Esophagus muscularis mucosa (tissue), 4 donors: ENCODE results near the gene ACYP1. TPM values are rescaled to one million over a fixed set of nuclear protein-coding genes. Genes with fewer than 3 reads are reported as not detected.

Source experiments
- DNase-seq: peaks from one replicate; pipeline ENCODE4 v3.0.0-alpha.2; 2017; ENCODE audit errors: extremely low spot score
- H3K27ac ChIP-seq, 4 donors: fragments of 200-600 bp; sonication (generic); replicated peaks in 1 of 4; 1 replicate in 3 of 4; 2 replicates in 1 of 4; pipeline ENCODE4 v1.5.1; 2016 to 2019; ENCODE audit warnings: mild to moderate bottlenecking in 1 of 4
- H3K27me3 ChIP-seq, 4 donors: fragments of 200-600 bp; sonication (generic); one replicate each; pipeline versions ENCODE4 v1.5.1 to v1.6.0; 2016 to 2019
- H3K36me3 ChIP-seq, 4 donors: fragments of 200-600 bp; sonication (generic); one replicate each; pipeline ENCODE4 v1.5.1; 2016 to 2019
- H3K4me1 ChIP-seq, 4 donors: fragments of 200-600 bp; sonication (generic); one replicate each; pipeline ENCODE4 v1.5.1; 2016 to 2019
- H3K4me3 ChIP-seq, 4 donors: fragments of 200-600 bp; sonication (generic); 1 replicate in 2 of 4; 2 replicates in 2 of 4; pipeline ENCODE4 v1.5.1; 2016 to 2019; ENCODE audit warnings: mild to moderate bottlenecking in 4 of 4, moderate library complexity in 1 of 4
- H3K9me3 ChIP-seq, 4 donors: fragments of 200-600 bp; sonication (generic); 1 replicate in 3 of 4; 2 replicates in 1 of 4; pipeline ENCODE4 v1.5.1; 2016 to 2019
- CTCF ChIP-seq, 3 experiments: fragments of 200-600 bp in 2 of 3; fragments of 450-650 bp in 1 of 3; sonication (generic) in 2 of 3; IDR thresholded peaks; one replicate each; pipeline ENCODE4 v1.5.1; 2017 to 2019; ENCODE audit warnings: antibody characterized with exemption in 3 of 3, mild to moderate bottlenecking in 2 of 3, moderate library complexity in 1 of 3
- EP300 ChIP-seq: sonication (generic); formaldehyde crosslinking; IDR thresholded peaks from one replicate; pipeline ENCODE4 v1.6.1; 2017; ENCODE audit warnings: antibody characterized with exemption
- POLR2A ChIP-seq: fragments of 450-650 bp; IDR thresholded peaks from one replicate; pipeline ENCODE4 v1.6.1; 2017; ENCODE audit warnings: antibody characterized with exemption, moderate library complexity, mild to moderate bottlenecking, low read depth
- POLR2AphosphoS5 ChIP-seq, 2 donors: sonication (generic); formaldehyde crosslinking; IDR thresholded peaks; one replicate each; pipeline ENCODE4 v1.6.1; 2017; ENCODE audit warnings: antibody characterized with exemption in 2 of 2
- WGBS: methylation state at CpG from one replicate; pipeline ENCODE4 v1.1.5; 2018; 5-methylcytosine and 5-hydroxymethylcytosine counted together
- intact Hi-C: fragments of 100-400 bp; cut with DNase I; formaldehyde crosslinking; loops from one replicate; pipeline ENCODE4 v1.15.1; 2023
- total RNA-seq, 4 donors: library from RNA; depleted of rRNA; stranded (reverse); fragments of >200 nt; gene quantifications; one replicate each; pipeline versions ENCODE4 v1.1.0 to v1.2.1, GENCODE V29; 2016

ACYP1 gene
- total RNA-seq, 4 donors from 2014 or later, result 9.1 to 20.3 (median 16.9) TPM

- DNase-seq, result no peak
- 88% methylated on average over 1 of the region's 1 CpG for WGBS
- Histone ChIP-seq H3K4me1 (peaks cover 3 to 37% (median 34%) of the 10 kb centered on the region in 4 donors), H3K27ac (no peak overlapping the region), H3K27me3 (no peaks in the 10 kb centered on the region), H3K4me3 (no peak overlapping the region), H3K9me3 (no peaks in the 10 kb centered on the region), H3K36me3 (peaks cover 13 to 66% (median 41%) of the 10 kb centered on the region in 4 donors)
- no peak for TF ChIP-seq EP300
- TF ChIP-seq POLR2A, result no peak
- no peak for TF ChIP-seq POLR2AphosphoS5 (IDR thresholded peaks at IDR 0.05)
- TF ChIP-seq CTCF (IDR thresholded peaks at IDR 0.05), result no peak
- intact Hi-C loops, result loop anchor here (1.0 kb wide), 1 partner anchor 9 kb away; no protein-coding TSS in a partner anchor
These were observed 23.3 kb downstream of the ACYP1 start for GRCh38 chr14:75040507-75040906.

- no peak overlapping the region for H3K27ac ChIP-seq
- H3K36me3 ChIP-seq, result peaks cover 25 to 92% (median 72%) of the 10 kb centered on the region in 4 donors
- TF ChIP-seq POLR2A (no peak), CTCF (IDR thresholded peaks at IDR 0.05) (no peak)
- intact Hi-C loops, result no loop called here
- 93% methylated on average over 2 of the region's 2 CpGs for WGBS
- H3K27me3 ChIP-seq, result no peaks in the 10 kb centered on the region
- H3K4me1 ChIP-seq, result no peaks in the 10 kb centered on the region
- no peak overlapping the region for H3K4me3 ChIP-seq
- no peaks in the 10 kb centered on the region for H3K9me3 ChIP-seq
- DNase-seq, result no peak
These were observed 30.9 kb downstream of the ACYP1 start for GRCh38 chr14:75032939-75033338.

GRCh38 chr14:75030147-75030546 lies 33.7 kb downstream of the ACYP1 start:
- peaks cover 17 to 85% (median 70%) of the 10 kb centered on the region in 4 donors for H3K36me3 ChIP-seq

GRCh38 chr14:75025876-75026275 lies 37.9 kb downstream of the ACYP1 start:
- TF ChIP-seq CTCF (IDR thresholded peaks at IDR 0.05), result no peak
- TF ChIP-seq EP300, result no peak
- no peak for TF ChIP-seq POLR2A
- no peak for TF ChIP-seq POLR2AphosphoS5 (IDR thresholded peaks at IDR 0.05)
- peaks cover 5 to 89% (median 79%) of the 10 kb centered on the region in 4 donors for H3K36me3 ChIP-seq

More at GRCh38 chr14:75030147-75030546, 33.7 kb downstream of the ACYP1 start:
- Histone ChIP-seq H3K9me3 (no peaks in the 10 kb centered on the region), H3K27ac (no peak overlapping the region), H3K4me3 (no peak overlapping the region), H3K4me1 (no peaks in the 10 kb centered on the region), H3K27me3 (no peaks in the 10 kb centered on the region)
- TF ChIP-seq CTCF (IDR thresholded peaks at IDR 0.05) (no peak), POLR2AphosphoS5 (IDR thresholded peaks at IDR 0.05) (no peak), EP300 (no peak), POLR2A (no peak)
- 0% methylated on average over 1 of the region's 1 CpG for WGBS
- no peak for DNase-seq
- intact Hi-C loops, result no loop called here

GRCh38 chr14:75025082-75025481 lies 38.7 kb downstream of the ACYP1 start:
- H3K36me3 ChIP-seq, result peaks cover 5 to 89% (median 79%) of the 10 kb centered on the region in 4 donors
- H3K27me3 ChIP-seq, result no peaks in the 10 kb centered on the region
- no peak overlapping the region for H3K27ac ChIP-seq
- H3K9me3 ChIP-seq, result no peaks in the 10 kb centered on the region
- H3K4me1 ChIP-seq, result no peaks in the 10 kb centered on the region
- no peak overlapping the region for H3K4me3 ChIP-seq
- no peak for DNase-seq
- intact Hi-C loops, result no loop called here
- 64% methylated on average over 4 of the region's 4 CpGs for WGBS
- TF ChIP-seq POLR2AphosphoS5 (IDR thresholded peaks at IDR 0.05) (no peak), EP300 (no peak), CTCF (IDR thresholded peaks at IDR 0.05) (no peak), POLR2A (no peak)

More at GRCh38 chr14:75025876-75026275, 37.9 kb downstream of the ACYP1 start:
- Histone ChIP-seq H3K4me1 (no peaks in the 10 kb centered on the region), H3K9me3 (no peaks in the 10 kb centered on the region), H3K27ac (no peak overlapping the region), H3K27me3 (no peaks in the 10 kb centered on the region), H3K4me3 (no peak overlapping the region)
- intact Hi-C loops, result no loop called here
- 98% methylated on average over 2 of the region's 2 CpGs for WGBS
- DNase-seq, result no peak
